Measurements from ENCODE around the gene HOMER2. TPM values are rescaled to one million over a fixed set of nuclear protein-coding genes. Genes with fewer than 3 reads are reported as not detected.

HOMER2 gene
- total RNA-seq, 1 experiment from 2014 or later: 14.2 TPM

GRCh38 chr15:82914396-82914795 lies 38.1 kb downstream of the HOMER2 start:
- TF ChIP-seq CTCF (conservative IDR thresholded peaks at IDR 0.05): no peak
- H3K9me3 ChIP-seq (ENCODE audit: control insufficient read depth, low read depth, low read length): no peaks in the 10 kb centered on the region
- no peak for DNase-seq

More at GRCh38 chr15:82914396-82914795, 38.1 kb downstream of the HOMER2 start:
- no peak overlapping the region for H4K8ac ChIP-seq (replicated peaks; ENCODE audit: insufficient read length, low read depth, low read length)
- H3K27ac Mint-ChIP-seq: no peak overlapping the region
- H4K5ac ChIP-seq (ENCODE audit: insufficient read length, low read depth, low read length): no peak overlapping the region
- H3K9ac ChIP-seq (ENCODE audit: extremely low read depth, insufficient read length, low read length): no peak overlapping the region
- H2BK20ac ChIP-seq (ENCODE audit: low read depth, low read length, poor library complexity, severe bottlenecking): no peak overlapping the region
- H3K27me3 ChIP-seq (ENCODE audit: insufficient read depth, low read length): no peaks in the 10 kb centered on the region
- H4K91ac ChIP-seq (ENCODE audit: insufficient read length, low read depth, low read length): no peak overlapping the region
- H3K9me3 Mint-ChIP-seq: peaks cover 2 to 4% of the 10 kb centered on the region in 2 experiments; a peak in 4 of 5 replicates
- no peak overlapping the region for H3T11ph ChIP-seq (ENCODE audit: low read length)
- H3K4me1 ChIP-seq (ENCODE audit: insufficient read depth, low read length): no peaks in the 10 kb centered on the region
- H3K56ac ChIP-seq (ENCODE audit: insufficient read length, low read depth, low read length): no peak overlapping the region
- no peak overlapping the region for H2BK15ac ChIP-seq (ENCODE audit: low read depth, low read length)
- peaks cover 6% of the 10 kb centered on the region; the same call in 1 of the 2 replicates for H3K27me3 Mint-ChIP-seq (ENCODE audit: low read depth)
- H3K23me2 ChIP-seq (ENCODE audit: insufficient read length, low read depth, low read length, poor library complexity, severe bottlenecking): no peaks in the 10 kb centered on the region
- no peak overlapping the region for H3K23ac ChIP-seq (ENCODE audit: insufficient read length, low read depth, low read length)
- H2BK5ac ChIP-seq (ENCODE audit: insufficient read length, low read length): no peak overlapping the region
- H3K4ac ChIP-seq (ENCODE audit: low read depth, low read length): no peak overlapping the region
- no peak overlapping the region for H3K18ac ChIP-seq (ENCODE audit: insufficient read length, low read depth, low read length)
- no peaks in the 10 kb centered on the region for H3K4me1 Mint-ChIP-seq
- WGBS (ENCODE audit: extremely low coverage, insufficient read length, low lambda C conversion rate): no CpG with 5 or more reads among the region's 2 CpGs
- no peak overlapping the region for H3K4me3 Mint-ChIP-seq
- H3K36me3 Mint-ChIP-seq (ENCODE audit: insufficient read depth in 1 of 3, low read depth in 3 of 3): peaks cover 0 to 3% (median 2%) of the 10 kb centered on the region in 3 experiments; a peak in 5 of 7 replicates
- H3K79me2 ChIP-seq (ENCODE audit: insufficient read depth, low read length): no peaks in the 10 kb centered on the region
- no peak overlapping the region for H3K27ac ChIP-seq (ENCODE audit: insufficient read length, low read depth, low read length)
- no peaks in the 10 kb centered on the region for H4K20me1 ChIP-seq (ENCODE audit: control insufficient read depth, insufficient read depth, insufficient read length)
- no peak overlapping the region for H3K14ac ChIP-seq (ENCODE audit: insufficient read depth, low read length)
- H3K4me2 ChIP-seq (ENCODE audit: insufficient read depth, insufficient read length, low read length): no peak overlapping the region
- no peak overlapping the region for H2BK120ac ChIP-seq (ENCODE audit: low read depth, low read length, poor library complexity, severe bottlenecking)
- no peak overlapping the region for H2AFZ ChIP-seq (ENCODE audit: low read length)
- H3K79me1 ChIP-seq (ENCODE audit: insufficient read depth, low read depth, low read length, poor library complexity, severe bottlenecking): no peaks in the 10 kb centered on the region
- H2AK5ac ChIP-seq (ENCODE audit: insufficient read length, low read length): no peak overlapping the region
- H2BK12ac ChIP-seq (ENCODE audit: insufficient read length, low read depth, low read length): no peak overlapping the region

Data from H9 (cell line).